ENCODE results near the gene ME2.
"Not testable (repeated sequence)": the region's sequence is repeated elsewhere in the genome, so short reads cannot be mapped to it uniquely, and the experiment has no call there.

The ME2 gene

DNA sequence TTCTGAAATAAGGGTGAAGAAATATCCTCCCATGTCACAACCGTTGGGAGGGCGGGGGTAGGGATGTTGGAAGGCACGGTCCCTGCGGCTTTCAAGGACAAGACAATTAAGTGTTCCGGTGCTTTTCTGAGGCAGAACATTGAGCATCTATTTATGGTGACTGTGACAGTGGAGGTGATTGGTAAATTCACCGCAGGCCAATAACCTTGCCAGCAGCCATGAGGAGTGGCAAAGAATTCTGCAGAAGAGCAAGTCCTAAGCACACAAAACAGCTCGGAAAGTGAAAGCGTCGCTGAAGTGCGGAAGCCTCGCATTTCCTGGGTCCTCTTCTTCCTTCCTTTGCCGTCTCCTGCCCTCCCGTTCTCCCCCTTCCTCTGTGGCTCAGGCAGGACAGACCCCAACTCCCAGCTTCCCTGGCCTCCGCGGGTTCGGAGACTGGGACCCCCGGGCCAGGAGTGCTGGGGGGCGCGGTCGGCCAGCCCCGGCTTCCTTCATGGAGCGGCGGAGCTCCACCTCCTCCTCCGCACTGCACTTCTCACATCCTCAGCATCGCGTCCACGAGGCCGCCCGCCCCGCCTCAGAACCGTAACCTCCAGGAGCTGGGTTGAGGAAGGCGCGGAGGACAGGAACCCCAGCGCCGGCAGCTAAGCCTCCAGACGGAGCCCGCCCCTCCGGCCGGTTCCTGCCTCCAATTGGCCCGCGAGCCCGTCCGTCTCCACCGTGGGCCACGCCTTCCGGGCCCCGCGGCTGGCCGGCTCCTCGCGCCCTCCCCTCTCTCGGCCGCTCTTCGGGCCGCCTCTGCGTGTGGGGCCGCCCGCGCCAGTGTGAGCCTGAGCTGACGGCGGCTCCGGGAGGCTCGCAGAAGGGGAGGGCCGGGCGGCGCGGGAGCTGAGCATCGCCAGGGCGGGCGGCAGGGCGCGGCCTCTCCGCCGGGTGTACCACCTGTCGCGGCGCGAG is at the start of gene ME2:
Gene ME2 (plus strand): TSS at position 774 of the 957 bp plus-strand sequence. CDS start 16,703 bp downstream, outside the sequence.
- DNase-seq (ENCODE audit: low spot score): peak; percentile 88

DNA sequence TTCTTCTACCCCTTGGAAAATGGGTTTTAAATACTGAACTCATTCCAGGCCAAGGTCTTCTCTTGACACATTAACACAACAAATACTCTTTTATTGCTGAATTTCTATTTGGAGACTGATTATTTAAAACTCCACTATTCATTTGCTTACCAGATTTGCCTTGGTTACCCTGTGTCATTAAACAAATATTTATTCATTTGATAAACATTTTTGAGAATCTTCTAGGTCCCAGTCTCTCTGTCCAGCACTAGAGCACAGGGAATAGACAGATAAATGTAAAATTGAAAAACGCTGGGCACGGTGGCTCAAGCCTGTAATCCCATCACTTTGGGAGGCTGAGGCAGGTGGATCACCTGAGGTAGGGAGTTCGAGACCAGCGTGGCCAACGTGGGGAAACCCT is 49.3 kb upstream of the ME2 start:
- no peak for DNase-seq (ENCODE audit: low spot score)

DNA sequence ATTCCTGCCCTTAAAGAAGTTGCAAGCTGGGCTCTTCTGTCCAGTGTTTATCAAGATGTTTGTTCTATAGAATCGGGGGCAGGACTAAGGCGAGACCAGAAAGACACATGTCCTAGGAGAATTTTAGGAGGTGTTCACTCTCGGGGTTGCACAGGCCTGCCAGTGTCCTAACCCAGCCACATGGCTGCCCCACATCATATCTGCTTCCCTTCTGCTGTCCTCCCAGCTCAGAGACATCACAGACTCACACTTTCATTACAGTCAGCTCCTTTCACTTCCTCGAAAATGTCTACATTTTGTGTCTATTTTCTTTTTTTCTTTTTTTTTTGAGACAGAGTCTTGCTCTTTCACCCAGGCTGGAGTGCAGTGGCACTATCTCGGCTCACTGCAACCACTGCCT is 48.4 kb upstream of the ME2 start:
- peak; percentile 51 for DNase-seq (ENCODE audit: low spot score)

- DNase-seq (ENCODE audit: low spot score): no peak
These were observed 46.2 kb upstream of the ME2 start for GRCh38 chr18:50832754-50833153.

GRCh38 chr18:50833496-50833895 is 45.4 kb upstream of the ME2 start:
- not testable (repeated sequence) for DNase-seq (ENCODE audit: low spot score)

DNA sequence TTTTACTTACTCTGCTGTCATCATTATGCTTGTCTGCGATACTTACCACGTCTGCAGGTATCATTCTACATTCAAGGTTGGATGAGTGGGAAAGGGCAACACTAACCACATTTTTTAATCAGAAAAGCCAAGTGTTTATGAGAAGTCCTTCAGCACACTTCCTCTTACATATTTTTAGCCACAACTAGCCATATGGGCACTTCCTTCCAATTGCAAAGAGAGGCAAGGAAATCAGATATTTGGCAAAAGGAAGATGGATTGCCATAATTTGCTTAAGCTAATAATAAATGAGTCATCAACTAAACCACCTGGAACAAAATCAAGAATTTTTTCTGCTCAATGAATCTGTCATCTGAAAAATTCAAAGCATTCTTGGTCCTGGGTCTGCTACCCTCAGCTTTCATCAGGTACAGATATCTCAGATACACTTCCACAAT is 42.4 kb upstream of the ME2 start:
- DNase-seq (ENCODE audit: low spot score): peak; percentile 27

- DNase-seq (ENCODE audit: low spot score): no peak
These were observed 39.6 kb upstream of the ME2 start for GRCh38 chr18:50839341-50839740.

DNA sequence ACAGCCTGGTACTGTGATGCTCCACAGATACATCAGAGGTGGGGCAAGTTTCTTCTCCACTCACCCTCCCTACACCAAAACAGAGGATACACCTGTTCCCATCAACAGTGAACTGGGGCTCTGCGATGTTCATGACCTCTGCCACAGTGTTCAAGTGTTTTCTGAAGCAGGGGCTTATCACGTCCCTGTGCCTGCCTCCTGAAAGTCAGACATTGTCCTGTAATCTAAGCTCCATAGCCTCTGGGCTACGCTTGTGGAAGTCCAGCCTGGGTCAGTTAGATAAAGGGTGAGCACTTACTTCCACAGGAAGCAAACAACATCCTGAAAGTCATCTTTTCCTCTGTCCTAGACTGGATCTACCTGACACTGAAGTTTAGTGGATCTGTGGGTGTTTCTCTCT is 38.9 kb upstream of the ME2 start:
- no peak for DNase-seq (ENCODE audit: low spot score)

DNA sequence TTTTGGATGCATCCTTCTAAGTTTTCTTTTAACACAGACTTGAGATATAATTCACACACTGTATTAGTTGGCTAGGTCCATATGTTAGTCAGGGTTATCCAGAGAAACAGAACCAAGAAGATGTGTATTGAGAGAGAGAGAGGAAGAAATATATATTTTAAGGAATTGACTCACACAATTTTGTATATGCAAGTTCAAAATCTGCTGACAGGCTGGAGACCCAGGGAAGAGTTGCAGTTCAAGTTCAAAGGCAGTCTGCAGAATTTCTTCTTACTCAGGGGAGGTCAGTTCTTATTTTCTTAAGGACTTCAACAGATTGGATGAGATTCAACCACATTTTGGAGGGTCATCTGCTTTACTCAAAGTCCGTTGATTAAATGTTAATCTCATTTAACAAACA is 36.1 kb upstream of the ME2 start:
- DNase-seq (ENCODE audit: low spot score): no peak

- no peak for DNase-seq (ENCODE audit: low spot score)
These were observed 34.4 kb upstream of the ME2 start for GRCh38 chr18:50844554-50844953.

DNA sequence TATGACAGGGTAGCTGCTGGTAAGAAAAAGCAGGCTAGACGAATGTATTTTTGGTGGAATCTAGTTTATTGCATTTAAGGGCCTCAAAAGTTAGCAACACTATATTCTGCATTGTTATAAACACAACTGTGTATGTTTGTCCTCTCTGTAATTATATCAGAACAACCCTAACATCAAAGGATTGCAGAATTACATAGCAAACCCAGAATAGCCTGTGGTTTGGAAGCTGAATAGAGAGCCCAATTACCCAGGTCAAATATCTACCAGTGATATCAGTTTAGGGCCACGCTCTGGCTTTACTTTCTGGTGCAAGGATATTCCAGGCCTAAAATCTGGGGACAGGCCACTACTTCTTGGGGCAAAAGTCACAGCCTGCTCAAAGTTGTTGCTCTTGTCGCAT is 34.0 kb upstream of the ME2 start:
- no peak for DNase-seq (ENCODE audit: low spot score)

- DNase-seq (ENCODE audit: low spot score): no peak
These were observed 31.7 kb upstream of the ME2 start for GRCh38 chr18:50847192-50847591.

DNA sequence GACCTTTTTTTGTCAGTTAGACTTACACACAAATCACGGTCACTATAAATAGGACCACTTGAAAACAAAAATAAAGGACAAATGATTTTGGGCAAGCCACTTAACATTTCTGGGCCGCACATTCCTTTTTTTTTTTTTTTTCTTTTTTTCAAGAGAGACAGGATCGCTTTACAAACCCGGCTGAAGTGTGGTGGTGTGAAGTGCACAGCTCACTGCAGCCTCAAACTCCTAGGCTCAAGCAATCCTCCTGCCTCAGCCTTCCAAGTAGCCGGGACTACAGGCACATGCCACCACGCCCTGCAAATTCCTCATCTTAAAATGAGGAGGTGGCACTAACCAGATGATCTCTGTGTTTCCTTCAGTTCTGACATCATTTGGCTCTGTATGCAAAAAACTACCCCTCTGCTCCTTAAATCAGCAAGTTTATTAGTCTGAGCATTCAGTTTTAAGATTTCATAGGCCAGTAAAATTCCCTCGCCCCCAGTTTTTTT is 30.8 kb upstream of the ME2 start:
- DNase-seq (ENCODE audit: low spot score): no peak

- DNase-seq (ENCODE audit: low spot score): no peak
These were observed 29.9 kb upstream of the ME2 start for GRCh38 chr18:50848991-50849390.

- DNase-seq (ENCODE audit: low spot score): no peak
These were observed 29.5 kb upstream of the ME2 start for GRCh38 chr18:50849419-50849821.

- no peak for DNase-seq (ENCODE audit: low spot score)
These were observed 28.4 kb upstream of the ME2 start for GRCh38 chr18:50850307-50851065.

DNA sequence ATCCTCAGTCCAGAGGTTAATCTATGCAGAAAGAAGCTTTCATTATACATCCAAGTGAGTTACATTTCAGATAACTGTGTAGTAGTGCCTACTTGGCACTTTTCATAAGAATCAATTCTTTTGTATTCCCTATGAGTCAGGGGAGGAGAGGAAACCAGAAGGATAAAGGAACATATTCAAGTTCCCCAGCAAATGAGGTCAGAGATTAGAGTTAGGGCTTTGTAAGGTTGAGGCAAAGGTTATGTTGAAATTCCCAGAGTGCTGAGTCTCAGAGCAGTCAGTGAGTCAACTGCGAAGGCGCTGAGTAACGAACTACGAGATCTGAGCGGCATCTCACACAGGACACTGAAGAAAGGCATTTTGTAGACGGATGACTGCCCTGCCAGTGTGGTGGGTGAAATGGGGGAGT is 25.1 kb upstream of the ME2 start:
- DNase-seq (ENCODE audit: low spot score): no peak

- no peak for DNase-seq (ENCODE audit: low spot score)
These were observed 22.8 kb upstream of the ME2 start for GRCh38 chr18:50855976-50856757.

- DNase-seq (ENCODE audit: low spot score): not testable (repeated sequence)
These were observed 21.8 kb upstream of the ME2 start for GRCh38 chr18:50857166-50857565.

DNA sequence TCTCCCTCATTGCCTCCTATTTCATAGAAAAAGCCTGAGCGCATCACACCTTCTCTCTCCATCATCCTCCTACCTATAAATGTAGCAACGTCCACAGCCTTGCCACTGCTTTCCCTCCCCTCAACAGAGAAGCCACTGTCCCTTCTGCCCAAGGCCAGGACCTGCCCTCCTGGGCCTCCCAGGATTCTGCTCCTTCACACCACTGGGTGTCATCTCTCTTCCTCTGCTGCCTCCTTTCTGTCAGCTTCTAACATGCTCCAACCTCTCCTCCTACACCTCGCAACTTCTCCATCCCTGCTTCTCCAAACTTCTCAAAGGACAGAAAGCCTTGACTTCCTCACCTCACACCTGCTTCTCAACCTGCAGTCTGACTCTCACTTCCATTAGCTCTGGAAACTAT is 21.2 kb upstream of the ME2 start:
- DNase-seq (ENCODE audit: low spot score): no peak

- no peak for DNase-seq (ENCODE audit: low spot score)
These were observed 18.9 kb upstream of the ME2 start for GRCh38 chr18:50859793-50860555.
